T-cell (primary cell): ENCODE measurements around the gene MC4R. TPM values are rescaled to one million over a fixed set of nuclear protein-coding genes. Genes with fewer than 3 reads are reported as not detected.
"Not testable (repeated sequence)": the region's sequence is repeated elsewhere in the genome, so short reads cannot be mapped to it uniquely, and the experiment has no call there.

Source experiments
- ATAC-seq, 4 experiments: fragments of 200-7000 bp in 3 of 4; fragments of 150-1000 bp in 1 of 4; cut with Tn5 transposase; replicated peaks in 1 of 4; 1 replicate in 3 of 4; 2 replicates in 1 of 4; pipeline ENCODE4 v1.10.0; 2021; ENCODE audit warnings: moderate library complexity in 3 of 4, mild to moderate bottlenecking in 2 of 4, moderate number of reproducible peaks in 1 of 4
- CTCF ChIA-PET, 2 donors: fragments of 300-600 bp; sonication (Branson Sonifier 250); formaldehyde crosslinking; loops; one replicate each; lab custom pipeline; 2022; ENCODE audit warnings: antibody characterized with exemption in 2 of 2; lab: Charles Lee
- POLR2A ChIA-PET, 2 donors: fragments of 300-600 bp; sonication (Branson Sonifier 250); formaldehyde crosslinking; loops; one replicate each; lab custom pipeline; 2022; ENCODE audit warnings: antibody characterized with exemption in 2 of 2; lab: Charles Lee
- DNase-seq, 35 experiments: peaks; one replicate each; pipeline versions ENCODE4 v3.0.0 to v3.0.0-alpha.2; 2013 to 2023
- H3K27ac ChIP-seq: one replicate; pipeline ENCODE4 v1.5.1; 2013; ENCODE audit warnings: low read length
- H3K27me3 ChIP-seq, 2 experiments: replicated peaks in 1 of 2; 1 replicate in 1 of 2; 2 replicates in 1 of 2; pipeline versions ENCODE4 v1.6.1 to v1.7.0; 2013; ENCODE audit warnings: low read length in 1 of 2, mixed read lengths in 1 of 2; ENCODE audit not compliant: control insufficient read depth in 2 of 2, insufficient read depth in 2 of 2; ENCODE audit errors: extremely low read depth in 1 of 2
- H3K36me3 ChIP-seq, 2 donors: 1 replicate in 1 of 2; 2 replicates in 1 of 2; pipeline versions ENCODE4 v1.6.1 to v1.7.0; 2013; ENCODE audit warnings: low read length in 1 of 2; ENCODE audit not compliant: control insufficient read depth in 2 of 2, insufficient read depth in 1 of 2; ENCODE audit errors: extremely low read depth in 1 of 2
- H3K4me1 ChIP-seq, 2 experiments: 1 replicate in 1 of 2; 2 replicates in 1 of 2; pipeline versions ENCODE4 v1.6.1 to v1.7.0; 2013; ENCODE audit warnings: low read length in 2 of 2, mixed read lengths in 1 of 2; ENCODE audit not compliant: insufficient read depth in 2 of 2, control insufficient read depth in 1 of 2; ENCODE audit errors: extremely low read depth in 1 of 2
- H3K4me3 ChIP-seq, 2 donors: 1 replicate in 1 of 2; 2 replicates in 1 of 2; pipeline versions ENCODE4 v1.5.1 to v1.7.0; 2013; ENCODE audit warnings: mild to moderate bottlenecking in 2 of 2, low read length in 1 of 2, moderate library complexity in 1 of 2; ENCODE audit not compliant: control insufficient read depth in 1 of 2; ENCODE audit errors: extremely low read depth in 1 of 2
- H3K9me3 ChIP-seq: 2 replicates; pipeline ENCODE4 v1.7.0; 2013
- H3K27ac Mint-ChIP-seq, 2 donors: one replicate each; pipeline ENCODE4 v1.8.0; 2020 to 2021; ENCODE audit warnings: mild to moderate bottlenecking in 2 of 2, mixed read lengths in 2 of 2
- H3K27me3 Mint-ChIP-seq, 2 donors: one replicate each; pipeline ENCODE4 v1.8.0; 2021 to 2022; ENCODE audit warnings: mixed read lengths in 2 of 2
- H3K36me3 Mint-ChIP-seq: one replicate; pipeline ENCODE4 v1.8.0; 2021; ENCODE audit warnings: mixed read lengths
- H3K4me1 Mint-ChIP-seq, 3 donors: one replicate each; pipeline ENCODE4 v1.8.0; 2020 to 2022; ENCODE audit warnings: mixed read lengths in 3 of 3, mild to moderate bottlenecking in 1 of 3
- H3K4me3 Mint-ChIP-seq, 3 donors: one replicate each; pipeline ENCODE4 v1.8.0; 2020 to 2022; ENCODE audit warnings: mild to moderate bottlenecking in 3 of 3, mixed read lengths in 3 of 3, moderate library complexity in 3 of 3
- H3K9me3 Mint-ChIP-seq, 3 donors: one replicate each; pipeline ENCODE4 v1.8.0; 2020 to 2022; ENCODE audit warnings: mixed read lengths in 3 of 3
- WGBS: methylation state at CpG from one replicate; pipeline ENCODE4 v1.1.5; 2013; ENCODE audit warnings: missing lambda C conversion rate; ENCODE audit not compliant: insufficient coverage; 5-methylcytosine and 5-hydroxymethylcytosine counted together
- total RNA-seq, 35 experiments: library from RNA in 6 of 35; stranded (reverse) in 6 of 35; fragments of 120-200 nt in 1 of 35; gene quantifications; one replicate each; pipeline versions ENCODE4 v1.2.1 to v1.2.4 and lab custom pipeline; 2013 to 2026

MC4R gene
- total RNA-seq (not detected), total RNA-seq (lab: John Stamatoyannopoulos, UW) (0 reads per million in 29 experiments)
- not detected for total RNA-seq (2013)

GRCh38 chr18:60372596-60372995 lies at the start of gene MC4R:
Gene MC4R, minus strand, starts transcription at chr18:60372775. Its CDS starts 426 bp downstream, at chr18:60372349.
- Histone ChIP-seq H3K36me3 (no peaks in the 10 kb centered on the region), H3K4me1 (no peaks in the 10 kb centered on the region), H3K27ac (no peak within 1 kb of the TSS), H3K4me3 (no peak within 1 kb of the TSS), H3K9me3 (no peaks in the 10 kb centered on the region), H3K27me3 (no peaks in the 10 kb centered on the region)
- no peak within 1 kb of the TSS for H3K27ac Mint-ChIP-seq
- no peaks in the 10 kb centered on the region for H3K4me1 Mint-ChIP-seq
- WGBS: 4% methylated on average over 5 of the region's 9 CpGs
- ChIA-PET CTCF (no interaction called here), POLR2A (no interaction called here)
- H3K4me3 Mint-ChIP-seq: no peak within 1 kb of the TSS
- H3K36me3 Mint-ChIP-seq: no peaks in the 10 kb centered on the region
- H3K27me3 Mint-ChIP-seq: no peaks in the 10 kb centered on the region
- H3K9me3 Mint-ChIP-seq: peaks cover 0 to 4% (median 0%) of the 10 kb centered on the region in 3 donors
- ATAC-seq: no peak
- no peak for DNase-seq

DNA sequence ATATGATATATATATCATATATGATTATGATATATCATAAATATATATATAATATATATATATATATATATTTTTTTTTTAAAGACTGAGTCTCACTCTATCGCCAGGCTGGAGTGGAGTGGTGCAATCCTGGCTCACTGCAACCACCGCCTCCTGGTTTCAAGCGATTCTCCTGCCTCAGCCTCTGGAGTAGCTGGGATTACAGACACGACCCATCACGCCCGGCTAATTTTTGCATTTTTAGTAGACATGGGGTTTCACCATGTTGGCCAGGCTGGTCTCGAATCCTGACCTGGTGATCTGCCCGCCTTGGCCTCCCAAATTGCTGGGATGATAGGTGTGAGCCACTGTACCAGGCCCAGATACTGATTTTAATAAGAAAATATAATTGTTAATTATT lies 49.7 kb upstream of the MC4R start:
- WGBS: 93% methylated on average over 7 of the region's 8 CpGs
- H3K4me1 Mint-ChIP-seq, H3K4me3 Mint-ChIP-seq, H3K4me1 ChIP-seq, DNase-seq, H3K27me3 ChIP-seq, H3K27ac Mint-ChIP-seq, H3K9me3 ChIP-seq, POLR2A ChIA-PET, H3K27ac ChIP-seq, H3K27me3 Mint-ChIP-seq, CTCF ChIA-PET, H3K36me3 Mint-ChIP-seq, ATAC-seq, H3K4me3 ChIP-seq, H3K36me3 ChIP-seq: not testable (repeated sequence)
- peaks cover 0 to 18% (median 3%) of the 10 kb centered on the region in 3 donors for H3K9me3 Mint-ChIP-seq

DNA sequence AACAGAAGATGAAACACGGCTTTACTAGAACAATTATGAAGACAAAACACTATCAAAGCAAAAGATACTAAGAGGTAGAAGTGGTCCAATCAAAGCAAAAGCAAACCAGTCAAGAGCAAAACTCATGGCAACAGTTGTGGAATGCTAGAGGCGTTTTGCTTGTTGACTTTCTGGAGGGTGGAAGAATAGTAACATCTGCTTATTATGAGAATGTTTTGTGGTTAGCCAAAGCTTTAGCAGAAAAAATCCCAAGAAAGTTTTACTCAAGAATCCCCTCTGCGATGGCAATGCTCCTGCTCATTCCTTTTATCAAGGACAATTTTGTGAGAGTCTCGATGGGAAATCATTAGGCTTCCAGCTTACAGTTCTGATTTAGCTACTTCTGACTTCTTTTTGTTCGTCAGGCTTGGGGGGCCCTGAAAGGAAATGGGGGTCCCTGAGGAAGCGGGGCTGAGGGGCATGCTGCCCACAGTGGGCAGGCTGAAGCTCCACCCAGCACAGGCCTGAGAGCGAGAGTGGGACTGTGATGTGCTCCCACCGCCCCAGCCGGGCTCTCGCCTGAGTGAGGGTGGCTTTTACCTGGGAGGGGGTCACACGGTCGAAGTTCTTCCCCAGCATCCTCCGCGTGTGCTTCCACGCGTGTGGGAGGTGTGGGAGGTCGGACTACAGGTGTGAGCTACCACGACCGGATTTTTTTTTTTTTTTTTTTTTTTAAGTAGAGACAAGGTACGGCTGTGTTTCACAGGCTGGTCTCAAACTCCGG lies 49.0 kb upstream of the MC4R start:
- CTCF ChIA-PET: no interaction called here
- Mint-ChIP-seq H3K4me3 (no peak overlapping the region), H3K36me3 (no peaks in the 10 kb centered on the region), H3K27me3 (no peaks in the 10 kb centered on the region), H3K9me3 (peaks cover 0 to 17% (median 3%) of the 10 kb centered on the region in 3 donors), H3K27ac (no peak overlapping the region), H3K4me1 (no peaks in the 10 kb centered on the region)
- H3K27me3 ChIP-seq: no peaks in the 10 kb centered on the region
- ATAC-seq: no peak
- POLR2A ChIA-PET: no interaction called here
- no peak overlapping the region for H3K27ac ChIP-seq
- no peaks in the 10 kb centered on the region for H3K36me3 ChIP-seq
- no peaks in the 10 kb centered on the region for H3K4me1 ChIP-seq
- WGBS: 83% methylated on average over 7 of the region's 21 CpGs
- no peak overlapping the region for H3K4me3 ChIP-seq
- no peak for DNase-seq
- no peaks in the 10 kb centered on the region for H3K9me3 ChIP-seq

DNA sequence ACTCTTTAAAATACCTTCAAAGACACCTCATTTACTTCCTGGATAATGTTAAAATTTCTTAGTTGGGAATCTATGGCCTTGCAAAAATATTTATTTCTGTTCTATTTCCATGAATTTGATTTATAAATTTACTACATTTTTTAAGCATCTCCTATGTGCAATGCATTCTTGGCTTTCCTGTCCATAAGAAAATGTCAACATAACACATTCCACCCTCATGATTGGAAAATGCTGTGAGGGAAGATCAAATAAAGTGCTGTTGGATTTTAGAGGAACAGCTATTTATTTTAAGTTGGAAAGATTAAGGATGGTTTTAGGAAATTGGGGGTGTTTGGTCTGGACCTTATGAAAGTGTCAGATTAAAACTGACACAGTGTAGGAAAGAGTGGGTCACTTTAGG lies 45.4 kb upstream of the MC4R start:
- DNase-seq (no peak), ATAC-seq (no peak)
- H3K27me3 ChIP-seq: no peaks in the 10 kb centered on the region

GRCh38 chr18:60413944-60414547 lies 41.5 kb upstream of the MC4R start:
- H3K4me1 ChIP-seq: no peaks in the 10 kb centered on the region
- H3K27ac ChIP-seq: no peak overlapping the region
- Mint-ChIP-seq H3K4me1 (no peaks in the 10 kb centered on the region), H3K27ac (no peak overlapping the region), H3K4me3 (no peak overlapping the region), H3K36me3 (no peaks in the 10 kb centered on the region), H3K9me3 (no peaks in the 10 kb centered on the region), H3K27me3 (no peaks in the 10 kb centered on the region)
- no peak for ATAC-seq
- no peaks in the 10 kb centered on the region for H3K36me3 ChIP-seq
- CTCF ChIA-PET: no interaction called here
- POLR2A ChIA-PET: no interaction called here
- WGBS: 83% methylated on average over 1 of the region's 3 CpGs
- no peaks in the 10 kb centered on the region for H3K27me3 ChIP-seq
- DNase-seq: no peak
- no peaks in the 10 kb centered on the region for H3K9me3 ChIP-seq
- H3K4me3 ChIP-seq: no peak overlapping the region

More for the DNA sequence above, 45.4 kb upstream of the MC4R start:
- Histone ChIP-seq H3K27ac (no peak overlapping the region), H3K9me3 (no peaks in the 10 kb centered on the region), H3K4me3 (no peak overlapping the region), H3K4me1 (no peaks in the 10 kb centered on the region), H3K36me3 (no peaks in the 10 kb centered on the region)
- Mint-ChIP-seq H3K9me3 (peaks cover 0 to 12% (median 3%) of the 10 kb centered on the region in 3 donors), H3K27ac (no peak overlapping the region), H3K4me3 (no peak overlapping the region), H3K36me3 (no peaks in the 10 kb centered on the region), H3K27me3 (no peaks in the 10 kb centered on the region), H3K4me1 (no peaks in the 10 kb centered on the region)
- POLR2A ChIA-PET: no interaction called here
- CTCF ChIA-PET: no interaction called here

GRCh38 chr18:60411715-60412114 lies 39.1 kb upstream of the MC4R start:
- H3K27me3 Mint-ChIP-seq: no peaks in the 10 kb centered on the region
- H3K4me3 ChIP-seq: no peak overlapping the region
- no peak for DNase-seq
- WGBS: no CpG with 5 or more reads among the region's 5 CpGs
- no peaks in the 10 kb centered on the region for H3K9me3 ChIP-seq
- H3K27ac Mint-ChIP-seq: no peak overlapping the region
- H3K4me3 Mint-ChIP-seq: no peak overlapping the region
- no peaks in the 10 kb centered on the region for H3K9me3 Mint-ChIP-seq
- no peak overlapping the region for H3K27ac ChIP-seq
- ChIA-PET CTCF (no interaction called here), POLR2A (no interaction called here)
- no peaks in the 10 kb centered on the region for H3K4me1 Mint-ChIP-seq
- ATAC-seq: no peak
- no peaks in the 10 kb centered on the region for H3K36me3 Mint-ChIP-seq
- no peaks in the 10 kb centered on the region for H3K27me3 ChIP-seq
- no peaks in the 10 kb centered on the region for H3K36me3 ChIP-seq
- no peaks in the 10 kb centered on the region for H3K4me1 ChIP-seq
